HG03039 (cell line): ENCODE results near the gene EBF4.
"Not testable (repeated sequence)": the region's sequence is repeated elsewhere in the genome, so short reads cannot be mapped to it uniquely, and the experiment has no call there.

ENCODE experiments used
- ATAC-seq: cut with Tn5 transposase; IDR thresholded peaks from one replicate; pipeline ENCODE4 v1.9.1; 2021; ENCODE audit warnings: mild to moderate bottlenecking, moderate library complexity; ENCODE audit not compliant: unreplicated experiment

EBF4 gene

DNA sequence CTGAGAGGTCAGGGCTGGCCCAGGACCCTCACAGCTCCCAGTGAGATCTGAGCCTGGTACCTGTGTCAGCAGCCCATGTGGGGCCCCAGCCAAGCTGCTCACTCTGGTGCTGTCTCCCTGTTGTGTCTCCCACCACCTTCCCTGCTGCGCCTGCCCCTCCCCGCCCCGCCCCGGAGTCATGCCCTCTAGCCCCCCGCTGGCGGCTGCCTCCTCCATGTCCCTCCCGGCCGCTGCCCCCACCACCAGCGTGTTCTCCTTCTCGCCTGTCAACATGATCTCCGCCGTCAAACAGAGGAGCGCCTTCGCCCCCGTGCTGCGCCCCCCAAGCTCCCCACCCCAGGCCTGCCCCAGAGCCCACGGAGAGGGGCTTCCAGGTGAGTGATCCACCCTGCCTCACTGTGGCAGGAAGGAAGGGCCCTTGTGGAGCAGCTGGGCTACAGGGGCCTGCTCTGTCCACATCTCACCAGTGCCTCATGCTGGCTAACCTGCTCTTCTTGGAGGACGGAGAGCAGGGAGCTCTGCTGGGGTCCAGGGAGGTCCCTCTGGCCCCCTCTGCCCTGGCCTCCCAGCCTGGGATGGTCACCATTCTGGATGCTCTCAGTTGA, 63.0 kb downstream of the EBF4 start:
- ATAC-seq: no peak

GRCh38 chr20:2756056-2756611, 63.6 kb downstream of the EBF4 start:
- ATAC-seq: no peak

GRCh38 chr20:2757001-2757400, 64.4 kb downstream of the EBF4 start:
- no peak for ATAC-seq

- ATAC-seq: no peak
Observed at GRCh38 chr20:2757969-2758368, 65.4 kb downstream of the EBF4 start.

GRCh38 chr20:2759143-2759542, 66.6 kb downstream of the EBF4 start:
- no peak for ATAC-seq

DNA sequence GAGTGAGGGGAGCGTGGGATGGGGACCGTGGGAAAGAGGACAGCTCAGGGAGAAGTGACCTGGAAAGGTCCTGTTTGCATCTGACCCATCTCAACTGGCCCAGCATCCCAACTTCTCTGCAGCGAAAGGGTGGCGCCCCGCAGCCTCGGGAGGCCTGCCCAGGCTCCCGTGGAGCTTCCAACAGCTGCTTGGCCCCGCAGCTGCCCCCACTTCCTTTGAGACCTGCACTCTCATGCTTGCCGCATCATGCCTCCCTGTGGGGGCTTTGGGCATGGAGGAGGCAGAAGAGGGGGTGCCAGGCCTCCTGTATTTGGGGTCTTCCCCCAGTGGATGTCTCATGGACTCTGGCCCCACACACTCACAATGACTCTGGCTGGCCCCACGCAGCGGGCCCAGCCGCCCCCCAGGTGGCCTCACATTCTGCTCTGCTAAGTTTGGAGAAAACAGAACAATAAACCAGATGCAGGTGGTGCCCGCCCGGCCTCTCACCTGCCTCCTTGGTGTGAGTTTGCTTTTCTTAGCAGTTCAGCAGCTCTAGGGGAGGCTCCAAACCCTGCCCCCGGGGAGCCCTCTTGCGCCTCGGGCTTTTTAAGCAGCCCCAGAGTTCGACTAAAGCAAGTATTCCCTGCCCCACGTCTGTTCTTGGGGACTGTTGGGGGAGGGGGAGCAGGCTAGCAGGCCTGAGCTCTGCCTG, 67.2 kb downstream of the EBF4 start:
- ATAC-seq: no peak

DNA sequence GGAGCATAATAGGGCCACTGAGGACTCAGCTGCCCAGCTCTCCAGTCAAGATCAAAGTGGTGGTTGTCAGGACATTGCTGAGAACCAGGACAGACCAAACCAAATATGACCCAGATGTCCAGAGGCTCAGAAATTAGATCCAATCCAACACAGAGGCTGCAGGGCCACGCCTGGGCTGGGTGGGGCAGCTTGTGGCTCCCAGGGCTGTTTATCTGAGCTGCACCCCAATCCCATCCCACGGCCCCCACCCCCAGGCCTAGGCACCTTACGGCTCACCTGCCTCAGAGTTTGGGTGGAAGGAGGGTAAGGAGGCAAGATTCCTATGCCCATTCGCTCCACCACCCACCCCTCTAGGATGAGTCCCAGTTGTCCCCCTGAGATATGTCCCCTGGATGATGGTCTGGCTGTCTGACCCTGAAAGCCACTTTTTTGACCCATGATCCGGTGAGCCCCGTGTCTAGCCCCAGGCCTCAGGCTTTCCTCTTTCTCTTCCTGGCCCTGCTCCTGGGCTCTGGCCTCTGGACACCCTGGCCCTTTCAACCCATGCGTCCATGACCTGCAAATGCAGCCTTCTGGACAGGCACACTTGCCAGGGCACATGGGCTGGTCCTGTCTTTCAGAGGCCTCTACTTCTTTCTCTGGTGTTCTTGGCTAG, 67.8 kb downstream of the EBF4 start:
- ATAC-seq: no peak

- no peak for ATAC-seq
Observed at GRCh38 chr20:2760952-2761305, 68.3 kb downstream of the EBF4 start.

GRCh38 chr20:2761885-2762284, 69.3 kb downstream of the EBF4 start:
- no peak for ATAC-seq

DNA sequence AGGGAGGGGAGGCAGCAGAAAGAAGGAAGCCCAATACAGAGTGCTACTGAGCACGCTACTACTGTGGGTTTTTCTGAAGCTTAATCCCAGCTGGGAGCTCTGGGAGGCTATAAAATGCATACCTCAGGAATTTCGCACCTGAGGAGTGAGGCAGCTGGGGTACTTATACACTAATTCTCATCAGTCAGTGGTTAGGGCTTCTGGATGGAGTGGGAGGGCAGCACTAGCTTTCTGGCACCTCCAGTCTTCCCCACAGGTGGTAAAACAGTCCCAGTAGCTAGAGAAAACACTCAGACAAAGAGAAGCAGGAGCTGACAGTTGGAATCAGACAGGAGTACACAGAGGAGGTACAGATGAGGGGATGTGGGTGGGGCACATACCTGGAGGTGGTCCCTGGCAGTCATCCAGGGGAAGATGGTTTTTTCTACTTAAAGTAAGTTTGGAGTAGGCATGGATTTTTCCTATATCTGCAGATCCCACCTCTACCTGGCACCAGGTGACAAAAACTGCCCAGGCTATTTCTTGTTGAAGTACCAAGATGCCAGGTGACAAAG, 70.1 kb downstream of the EBF4 start:
- ATAC-seq: no peak

DNA sequence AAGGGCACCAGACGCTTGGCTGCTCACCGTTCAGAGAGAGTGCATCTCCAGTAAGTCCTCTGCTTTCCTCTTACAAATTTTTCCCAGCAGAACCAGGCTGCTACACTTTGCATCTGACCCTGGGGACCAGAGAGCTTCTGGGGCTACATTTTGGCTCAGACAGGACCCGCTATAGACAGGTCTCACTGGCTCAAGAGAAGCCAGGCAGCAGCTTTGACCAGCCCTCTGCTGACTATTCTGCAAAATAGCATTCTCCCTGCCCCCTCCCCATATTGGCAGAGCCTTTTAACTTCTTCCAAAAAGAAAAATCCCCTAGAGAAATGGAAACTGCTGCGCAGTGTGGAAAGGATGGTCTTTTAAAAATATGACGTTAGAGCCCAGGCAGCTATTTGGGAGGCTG, 70.6 kb downstream of the EBF4 start:
- no peak for ATAC-seq

GRCh38 chr20:2767768-2768631, 75.4 kb downstream of the EBF4 start:
- ATAC-seq: no peak

- ATAC-seq: no peak
Observed at GRCh38 chr20:2768632-2769015, 76.0 kb downstream of the EBF4 start.

DNA sequence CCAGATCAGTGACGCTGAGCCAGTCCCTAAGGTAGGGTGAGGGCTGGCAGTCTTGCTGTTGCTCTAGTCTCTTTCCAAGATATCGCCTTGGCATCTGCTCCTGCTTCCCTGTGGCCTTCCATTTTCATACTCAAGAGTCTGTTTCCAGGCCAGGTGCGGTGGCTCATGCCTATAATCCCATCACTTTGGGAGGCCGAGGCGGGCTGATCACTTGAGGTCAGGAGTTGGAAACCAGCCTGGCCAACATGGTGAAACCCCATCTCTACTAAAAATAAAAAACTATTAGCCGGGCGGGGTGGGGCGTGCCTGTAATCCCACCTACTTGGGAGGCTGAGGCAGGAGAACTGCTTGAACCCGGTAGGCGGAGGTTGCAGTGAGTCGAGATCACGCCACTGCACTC, 77.5 kb downstream of the EBF4 start:
- ATAC-seq: not testable (repeated sequence)

DNA sequence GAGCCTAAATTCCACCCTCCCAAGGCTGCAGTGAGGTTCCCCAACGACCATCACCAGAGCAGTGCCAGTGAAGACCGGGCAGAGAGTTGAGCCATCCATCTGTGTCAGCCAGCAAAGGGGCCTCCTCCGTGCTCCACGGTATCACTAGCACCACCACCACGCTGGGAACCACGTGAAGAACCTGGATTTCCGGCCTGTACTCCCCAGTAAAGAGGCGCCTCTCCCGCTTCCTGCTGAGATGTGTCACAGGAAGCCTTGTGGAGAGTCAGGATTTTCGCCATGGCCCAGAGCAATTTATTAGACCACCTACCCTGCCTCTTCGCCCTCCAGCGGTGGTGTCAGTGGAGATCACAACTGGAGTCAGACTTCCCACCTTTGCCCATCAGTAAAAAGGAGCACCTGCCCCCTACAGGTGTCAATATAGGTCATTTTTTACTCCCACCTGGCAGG, 79.1 kb downstream of the EBF4 start:
- ATAC-seq: no peak

DNA sequence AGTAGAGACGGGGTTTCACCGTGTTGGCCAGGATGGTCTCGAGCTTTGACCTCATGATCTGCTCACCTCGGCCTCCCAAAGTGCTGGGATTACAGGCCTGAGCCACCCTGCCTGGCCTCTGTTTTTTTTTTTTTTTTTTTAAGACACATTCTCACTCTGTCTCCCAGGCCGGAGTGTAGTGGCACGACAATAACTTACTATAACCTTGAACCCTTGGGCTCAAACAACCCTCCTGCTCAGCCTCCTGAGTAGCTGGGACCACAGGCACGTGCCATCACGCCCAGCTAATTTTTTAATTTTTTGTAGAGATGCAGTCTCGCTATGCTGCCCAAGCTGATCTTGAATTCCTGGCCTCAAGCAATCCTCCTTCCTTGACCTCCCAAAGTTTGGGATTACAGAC, 81.2 kb downstream of the EBF4 start:
- ATAC-seq: no peak

- ATAC-seq: no peak
Observed at GRCh38 chr20:2775139-2775538, 82.6 kb downstream of the EBF4 start.

GRCh38 chr20:2778602-2779321, 86.2 kb downstream of the EBF4 start:
- ATAC-seq: no peak

GRCh38 chr20:2780948-2781347, 88.4 kb downstream of the EBF4 start:
- ATAC-seq: no peak

GRCh38 chr20:2783908-2784566, 91.5 kb downstream of the EBF4 start:
- no peak for ATAC-seq
